Measurements from ENCODE around the gene USP32.

DNA sequence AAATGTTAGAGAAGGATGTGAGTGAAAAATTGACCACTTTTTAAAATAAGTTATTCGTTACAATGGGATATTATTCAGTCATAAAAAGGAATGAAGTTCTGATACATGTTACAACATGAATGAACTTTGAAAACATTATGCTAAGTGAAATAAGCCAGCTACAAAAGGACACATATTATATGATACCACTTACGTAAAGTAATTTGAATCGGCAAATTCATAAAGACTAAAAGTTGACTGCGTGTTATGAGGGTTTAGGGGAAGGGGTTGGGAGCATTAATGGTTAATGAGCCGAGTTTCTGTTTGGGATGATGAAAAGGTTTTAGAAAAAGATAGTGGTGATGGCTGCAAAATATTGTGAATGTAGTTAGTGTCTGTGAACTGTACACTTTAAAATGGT lies 73.1 kb downstream of the USP32 start:
- TF ChIP-seq, protein P1, sequence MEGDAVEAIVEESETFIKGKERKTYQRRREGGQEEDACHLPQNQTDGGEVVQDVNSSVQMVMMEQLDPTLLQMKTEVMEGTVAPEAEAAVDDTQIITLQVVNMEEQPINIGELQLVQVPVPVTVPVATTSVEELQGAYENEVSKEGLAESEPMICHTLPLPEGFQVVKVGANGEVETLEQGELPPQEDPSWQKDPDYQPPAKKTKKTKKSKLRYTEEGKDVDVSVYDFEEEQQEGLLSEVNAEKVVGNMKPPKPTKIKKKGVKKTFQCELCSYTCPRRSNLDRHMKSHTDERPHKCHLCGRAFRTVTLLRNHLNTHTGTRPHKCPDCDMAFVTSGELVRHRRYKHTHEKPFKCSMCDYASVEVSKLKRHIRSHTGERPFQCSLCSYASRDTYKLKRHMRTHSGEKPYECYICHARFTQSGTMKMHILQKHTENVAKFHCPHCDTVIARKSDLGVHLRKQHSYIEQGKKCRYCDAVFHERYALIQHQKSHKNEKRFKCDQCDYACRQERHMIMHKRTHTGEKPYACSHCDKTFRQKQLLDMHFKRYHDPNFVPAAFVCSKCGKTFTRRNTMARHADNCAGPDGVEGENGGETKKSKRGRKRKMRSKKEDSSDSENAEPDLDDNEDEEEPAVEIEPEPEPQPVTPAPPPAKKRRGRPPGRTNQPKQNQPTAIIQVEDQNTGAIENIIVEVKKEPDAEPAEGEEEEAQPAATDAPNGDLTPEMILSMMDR (IDR thresholded peaks at IDR 0.05), result no peak
- no peak for TF ChIP-seq POLR2A (IDR thresholded peaks at IDR 0.05)

Data from right lobe of liver (tissue), 4 donors.